ENCODE results near the gene NT5M.
"Not testable (repeated sequence)": the region's sequence is repeated elsewhere in the genome, so short reads cannot be mapped to it uniquely, and the experiment has no call there.

The NT5M gene

DNA sequence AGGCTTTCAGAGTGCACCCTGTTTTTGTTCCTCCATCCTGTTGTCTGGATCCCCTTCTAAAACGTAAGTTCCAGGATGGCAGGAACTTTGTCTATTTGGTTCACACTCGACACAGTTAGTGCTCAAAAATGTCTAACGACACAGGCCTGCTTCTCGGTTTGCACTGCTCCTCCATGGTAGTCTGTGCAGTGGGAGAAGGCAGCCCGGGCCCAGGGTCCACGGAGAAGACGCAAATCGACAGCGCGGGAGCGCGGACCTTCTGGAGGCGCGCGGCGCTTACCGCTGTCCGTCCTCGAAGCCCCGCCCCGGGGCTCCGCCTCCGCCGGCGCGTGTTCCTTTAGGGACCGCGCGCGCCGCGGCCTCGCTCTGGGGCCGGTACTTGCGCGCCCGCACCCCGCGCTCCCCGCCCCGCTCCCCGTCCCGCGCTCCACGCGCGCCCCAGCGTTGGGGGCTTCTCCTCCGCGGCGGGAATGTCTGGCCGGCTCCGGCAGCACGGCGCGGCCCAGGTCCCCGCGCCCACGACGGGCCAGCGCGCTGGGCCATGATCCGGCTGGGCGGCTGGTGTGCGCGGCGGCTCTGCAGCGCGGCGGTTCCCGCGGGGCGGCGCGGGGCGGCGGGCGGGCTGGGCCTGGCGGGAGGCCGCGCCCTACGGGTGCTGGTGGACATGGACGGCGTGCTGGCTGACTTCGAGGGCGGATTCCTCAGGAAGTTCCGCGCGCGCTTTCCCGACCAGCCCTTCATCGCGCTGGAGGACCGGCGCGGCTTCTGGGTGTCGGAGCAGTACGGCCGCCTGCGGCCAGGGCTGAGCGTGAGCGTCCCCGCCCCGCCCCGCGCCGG lies at the start of gene NT5M:
Gene NT5M (plus strand): TSS at position 364 of the 837 bp plus-strand sequence. CDS start 178 bp downstream, at position 542.
- peak; percentile 95 for DNase-seq

- DNase-seq: no peak
These were observed 49.8 kb upstream of the NT5M start for GRCh38 chr17:17253406-17253805.

GRCh38 chr17:17254036-17254435 lies 49.1 kb upstream of the NT5M start:
- DNase-seq: no peak

- DNase-seq: not testable (repeated sequence)
These were observed 47.5 kb upstream of the NT5M start for GRCh38 chr17:17255689-17256088.

DNA sequence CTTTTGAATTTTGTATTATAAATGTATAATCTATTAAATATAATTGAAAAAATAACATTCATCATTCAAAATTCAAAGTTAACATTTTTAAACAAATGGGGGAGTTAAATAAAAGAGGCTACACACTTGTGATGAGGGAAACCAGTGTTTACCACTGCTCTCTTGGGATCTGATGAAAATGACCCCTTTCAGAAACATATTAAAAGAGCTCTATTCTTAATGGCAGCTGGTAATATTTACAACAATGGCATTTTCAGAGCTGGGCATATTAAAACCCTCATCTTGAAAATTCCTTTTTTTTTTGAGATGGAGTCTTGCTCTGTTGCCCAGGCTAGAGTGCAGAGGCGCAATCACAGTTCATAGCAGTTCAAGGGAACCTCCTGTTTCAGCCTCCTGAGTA lies 46.9 kb upstream of the NT5M start:
- DNase-seq: no peak

DNA sequence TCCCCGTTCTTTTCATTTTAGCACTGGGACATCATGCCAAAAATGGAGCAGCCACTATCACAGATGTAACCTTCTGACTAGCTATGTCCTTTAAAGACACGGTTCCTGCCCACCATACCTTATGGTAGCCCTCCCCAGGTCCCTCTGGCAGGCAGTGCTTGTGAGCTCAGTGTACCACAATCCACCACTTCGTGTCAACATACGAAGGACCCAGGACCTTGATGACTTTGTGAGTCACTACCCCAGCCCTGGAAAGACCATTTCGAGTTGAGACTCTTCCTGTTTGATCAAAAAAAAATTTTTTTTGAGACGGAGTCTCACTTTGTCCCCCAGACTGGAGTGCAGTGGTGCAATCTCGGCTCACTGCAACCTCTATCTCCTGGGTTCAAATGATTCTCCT lies 45.2 kb upstream of the NT5M start:
- no peak for DNase-seq

GRCh38 chr17:17258998-17259397 lies 44.2 kb upstream of the NT5M start:
- DNase-seq: no peak

GRCh38 chr17:17264430-17264829 lies 38.7 kb upstream of the NT5M start:
- DNase-seq: no peak

DNA sequence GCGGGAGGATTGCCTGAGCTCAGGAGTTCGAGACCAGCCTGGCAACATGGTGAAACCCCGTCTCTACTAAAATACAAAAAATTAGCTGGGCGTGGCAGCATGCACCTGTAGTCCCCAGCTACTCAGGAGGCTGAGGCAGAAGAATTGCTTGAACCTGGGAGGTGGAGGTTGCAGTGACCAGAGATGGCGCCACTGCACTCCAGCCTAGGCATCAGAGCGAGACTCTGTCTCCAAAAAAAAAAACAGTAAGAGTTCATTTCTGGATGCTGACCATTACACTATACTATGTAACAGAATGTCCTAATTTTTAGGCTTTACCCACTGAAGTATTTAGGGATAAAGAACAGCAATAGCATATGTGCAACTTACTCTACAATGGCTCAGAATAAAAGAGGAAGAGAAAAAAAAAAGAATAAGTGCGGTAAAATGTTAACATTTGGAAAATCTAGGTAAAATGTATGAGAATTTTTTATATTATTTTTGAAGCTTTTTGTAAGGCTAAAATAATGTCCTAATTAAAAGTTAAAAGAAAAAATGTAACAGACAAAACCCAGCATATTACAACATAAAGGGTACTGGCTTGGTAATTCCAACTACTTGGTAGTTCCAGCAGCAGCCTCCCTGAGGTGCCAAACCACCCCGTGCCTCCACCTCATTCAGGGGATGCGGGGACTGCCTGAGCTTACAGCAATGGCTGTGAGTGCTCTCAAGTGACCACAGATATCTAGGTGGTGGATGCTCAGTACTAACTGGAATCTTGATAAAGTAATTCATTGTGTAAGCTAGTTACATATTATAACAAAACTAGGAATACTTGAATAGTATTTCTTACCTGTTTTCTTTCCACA lies 33.0 kb upstream of the NT5M start:
- peak; percentile 36 for DNase-seq

DNA sequence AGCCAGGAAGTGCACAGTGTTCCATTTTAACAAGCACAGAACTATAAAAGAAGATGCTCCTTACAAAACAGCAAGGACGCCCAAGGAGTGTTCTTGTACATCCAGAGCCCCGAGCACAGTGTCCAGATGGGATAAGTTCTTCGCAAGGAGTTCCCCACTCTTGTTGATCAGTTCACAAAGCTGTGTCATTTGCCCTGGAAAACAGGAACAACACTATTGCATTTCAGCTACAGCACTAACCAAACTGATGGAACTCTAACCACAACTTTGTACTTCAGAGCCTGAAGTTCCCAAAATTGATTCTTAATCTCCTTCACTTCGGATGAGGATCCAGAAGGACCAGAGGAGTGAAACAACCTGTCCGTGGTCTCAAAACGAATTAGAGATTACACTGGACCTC lies 27.2 kb upstream of the NT5M start:
- no peak for DNase-seq

GRCh38 chr17:17277431-17277830 lies 25.7 kb upstream of the NT5M start:
- DNase-seq: not testable (repeated sequence)

- DNase-seq: no peak
These were observed 23.9 kb upstream of the NT5M start for GRCh38 chr17:17279316-17279715.

- DNase-seq: peak; percentile 99
These were observed 22.3 kb upstream of the NT5M start, which contains the start of gene COPS3 for GRCh38 chr17:17280613-17281549. Gene COPS3, minus strand, starts transcription at chr17:17281246. Its CDS starts 60 bp downstream, at chr17:17281186.

- no peak for DNase-seq
These were observed 17.2 kb upstream of the NT5M start for GRCh38 chr17:17285951-17286350.

GRCh38 chr17:17289086-17289485 lies 14.1 kb upstream of the NT5M start:
- DNase-seq: no peak

DNA sequence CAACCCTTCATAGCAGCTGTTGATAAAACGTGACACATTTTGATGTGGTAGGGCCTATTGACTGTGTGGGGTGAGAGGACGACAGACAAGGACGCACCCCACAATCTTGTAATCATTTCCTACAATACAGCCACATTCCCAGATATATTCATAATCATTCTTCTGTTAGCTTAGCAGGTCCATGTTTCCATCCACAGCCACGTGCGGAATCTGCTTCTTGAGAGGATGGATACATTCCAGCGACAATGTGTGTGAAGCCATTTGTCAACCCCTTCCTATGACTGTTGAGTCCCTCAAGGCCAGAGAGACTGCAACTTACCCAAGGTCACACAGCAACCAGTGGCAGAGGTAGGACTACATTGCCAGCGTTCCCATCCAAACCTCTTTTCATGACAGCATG lies 13.5 kb upstream of the NT5M start:
- no peak for DNase-seq

- no peak for DNase-seq
These were observed 8.0 kb upstream of the NT5M start for GRCh38 chr17:17295141-17295540.

DNA sequence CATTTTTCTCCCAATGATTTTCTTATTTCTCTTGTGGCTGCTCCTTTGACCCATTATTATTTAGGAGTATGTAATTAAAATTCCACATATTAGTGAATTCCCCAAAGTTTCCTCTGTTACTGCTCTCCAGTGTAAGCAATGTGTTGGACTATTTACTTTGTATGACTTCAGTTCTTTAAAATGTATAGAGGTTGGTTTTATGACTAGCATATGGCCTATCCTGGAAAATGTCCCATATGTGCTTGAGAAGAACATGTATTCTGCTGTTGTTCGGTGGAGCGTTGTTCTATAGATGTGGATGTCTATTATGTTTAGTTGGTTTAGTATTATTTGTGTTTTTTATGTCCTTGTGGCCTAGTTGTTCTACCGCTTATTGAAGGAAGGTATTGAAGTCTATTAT lies 6.0 kb upstream of the NT5M start:
- DNase-seq: no peak

DNA sequence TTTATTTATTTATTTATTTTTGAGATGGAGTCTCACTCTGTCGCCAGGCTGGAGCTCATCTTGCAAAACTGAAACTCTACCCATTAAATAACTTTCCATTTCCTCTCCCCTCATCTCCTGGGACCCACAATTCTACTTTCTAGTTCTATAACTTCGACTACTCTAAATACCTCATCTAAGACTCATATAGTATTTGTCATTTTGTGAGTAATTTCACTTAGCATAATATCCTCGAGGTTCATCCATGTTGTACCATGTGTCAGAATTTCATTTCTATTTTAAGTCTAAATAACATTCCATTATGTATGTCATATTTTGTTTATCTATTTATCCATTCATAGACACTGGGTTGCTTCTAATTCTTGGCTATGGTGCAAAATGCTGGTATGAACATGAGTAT lies 5.1 kb upstream of the NT5M start:
- DNase-seq: no peak

GRCh38 chr17:17300624-17301568 lies 2.3 kb upstream of the NT5M start:
- DNase-seq: peak; percentile 62

DNA sequence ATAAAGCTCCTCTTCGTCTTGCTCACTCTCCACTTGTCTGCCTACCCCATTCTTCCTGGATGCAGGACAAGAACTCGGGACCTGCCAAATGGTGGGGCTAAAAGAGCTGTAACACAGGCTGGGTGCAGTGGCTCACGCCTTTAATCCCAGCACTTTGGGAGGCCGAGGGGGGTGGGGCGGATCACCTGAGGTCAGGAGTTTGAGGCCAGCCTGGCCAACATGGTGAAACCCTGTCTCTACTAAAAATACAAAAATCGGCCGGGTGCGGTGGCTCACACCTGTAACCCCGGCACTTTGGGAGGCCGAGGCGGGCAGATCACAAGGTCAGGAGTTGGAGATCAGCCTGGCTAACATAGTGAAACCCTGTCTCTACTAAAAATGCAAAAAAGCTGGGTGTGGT lies 1.5 kb upstream of the NT5M start:
- DNase-seq: not testable (repeated sequence)
